T-cell (primary cell): ENCODE data around the gene TM6SF1. TPM values are rescaled to one million over a fixed set of nuclear protein-coding genes. Genes with fewer than 3 reads are reported as not detected.

Experiments
- ATAC-seq, 4 experiments: fragments of 200-7000 bp in 3 of 4; fragments of 150-1000 bp in 1 of 4; cut with Tn5 transposase; replicated peaks in 1 of 4; 1 replicate in 3 of 4; 2 replicates in 1 of 4; pipeline ENCODE4 v1.10.0; 2021; ENCODE audit warnings: moderate library complexity in 3 of 4, mild to moderate bottlenecking in 2 of 4, moderate number of reproducible peaks in 1 of 4
- CTCF ChIA-PET, 2 donors: fragments of 300-600 bp; sonication (Branson Sonifier 250); formaldehyde crosslinking; loops; one replicate each; lab custom pipeline; 2022; ENCODE audit warnings: antibody characterized with exemption in 2 of 2; lab: Charles Lee
- POLR2A ChIA-PET, 2 donors: fragments of 300-600 bp; sonication (Branson Sonifier 250); formaldehyde crosslinking; loops; one replicate each; lab custom pipeline; 2022; ENCODE audit warnings: antibody characterized with exemption in 2 of 2; lab: Charles Lee
- DNase-seq, 35 experiments: peaks; one replicate each; pipeline versions ENCODE4 v3.0.0 to v3.0.0-alpha.2; 2013 to 2023
- H3K27ac ChIP-seq: one replicate; pipeline ENCODE4 v1.5.1; 2013; ENCODE audit warnings: low read length
- H3K27me3 ChIP-seq, 2 experiments: replicated peaks in 1 of 2; 1 replicate in 1 of 2; 2 replicates in 1 of 2; pipeline versions ENCODE4 v1.6.1 to v1.7.0; 2013; ENCODE audit warnings: low read length in 1 of 2, mixed read lengths in 1 of 2; ENCODE audit not compliant: control insufficient read depth in 2 of 2, insufficient read depth in 2 of 2; ENCODE audit errors: extremely low read depth in 1 of 2
- H3K36me3 ChIP-seq, 2 donors: 1 replicate in 1 of 2; 2 replicates in 1 of 2; pipeline versions ENCODE4 v1.6.1 to v1.7.0; 2013; ENCODE audit warnings: low read length in 1 of 2; ENCODE audit not compliant: control insufficient read depth in 2 of 2, insufficient read depth in 1 of 2; ENCODE audit errors: extremely low read depth in 1 of 2
- H3K4me1 ChIP-seq, 2 experiments: 1 replicate in 1 of 2; 2 replicates in 1 of 2; pipeline versions ENCODE4 v1.6.1 to v1.7.0; 2013; ENCODE audit warnings: low read length in 2 of 2, mixed read lengths in 1 of 2; ENCODE audit not compliant: insufficient read depth in 2 of 2, control insufficient read depth in 1 of 2; ENCODE audit errors: extremely low read depth in 1 of 2
- H3K4me3 ChIP-seq, 2 donors: 1 replicate in 1 of 2; 2 replicates in 1 of 2; pipeline versions ENCODE4 v1.5.1 to v1.7.0; 2013; ENCODE audit warnings: mild to moderate bottlenecking in 2 of 2, low read length in 1 of 2, moderate library complexity in 1 of 2; ENCODE audit not compliant: control insufficient read depth in 1 of 2; ENCODE audit errors: extremely low read depth in 1 of 2
- H3K9me3 ChIP-seq: 2 replicates; pipeline ENCODE4 v1.7.0; 2013
- H3K27ac Mint-ChIP-seq, 2 donors: one replicate each; pipeline ENCODE4 v1.8.0; 2020 to 2021; ENCODE audit warnings: mild to moderate bottlenecking in 2 of 2, mixed read lengths in 2 of 2
- H3K27me3 Mint-ChIP-seq, 2 donors: one replicate each; pipeline ENCODE4 v1.8.0; 2021 to 2022; ENCODE audit warnings: mixed read lengths in 2 of 2
- H3K36me3 Mint-ChIP-seq: one replicate; pipeline ENCODE4 v1.8.0; 2021; ENCODE audit warnings: mixed read lengths
- H3K4me1 Mint-ChIP-seq, 3 donors: one replicate each; pipeline ENCODE4 v1.8.0; 2020 to 2022; ENCODE audit warnings: mixed read lengths in 3 of 3, mild to moderate bottlenecking in 1 of 3
- H3K4me3 Mint-ChIP-seq, 3 donors: one replicate each; pipeline ENCODE4 v1.8.0; 2020 to 2022; ENCODE audit warnings: mild to moderate bottlenecking in 3 of 3, mixed read lengths in 3 of 3, moderate library complexity in 3 of 3
- H3K9me3 Mint-ChIP-seq, 3 donors: one replicate each; pipeline ENCODE4 v1.8.0; 2020 to 2022; ENCODE audit warnings: mixed read lengths in 3 of 3
- WGBS: methylation state at CpG from one replicate; pipeline ENCODE4 v1.1.5; 2013; ENCODE audit warnings: missing lambda C conversion rate; ENCODE audit not compliant: insufficient coverage; 5-methylcytosine and 5-hydroxymethylcytosine counted together
- total RNA-seq, 35 experiments: library from RNA in 6 of 35; stranded (reverse) in 6 of 35; fragments of 120-200 nt in 1 of 35; gene quantifications; one replicate each; pipeline versions ENCODE4 v1.2.1 to v1.2.4 and lab custom pipeline; 2013 to 2026

The TM6SF1 gene
- total RNA-seq, 5 donors from 2014 or later (not counting 1 experiment from before 2014, with no cell fraction given) = 0.33 to 2.1 (median 0.84) TPM; not detected in 1

- DNase-seq = no peak
- no peak overlapping the region for H3K27ac ChIP-seq
- 96% methylated on average over 3 of the region's 3 CpGs for WGBS
- ChIA-PET CTCF (no interaction called here), POLR2A (no interaction called here)
- Mint-ChIP-seq H3K4me1 (peaks cover 9 to 22% (median 21%) of the 10 kb centered on the region in 3 donors), H3K27me3 (peaks cover 5 to 24% of the 10 kb centered on the region in 2 donors), H3K9me3 (peaks cover 0 to 5% (median 0%) of the 10 kb centered on the region in 3 donors), H3K27ac (no peak overlapping the region), H3K4me3 (no peak overlapping the region), H3K36me3 (no peaks in the 10 kb centered on the region)
- H3K36me3 ChIP-seq = no peaks in the 10 kb centered on the region
- peaks cover 0 to 17% of the 10 kb centered on the region in 2 experiments for H3K4me1 ChIP-seq
- H3K9me3 ChIP-seq = no peaks in the 10 kb centered on the region
- H3K4me3 ChIP-seq = no peak overlapping the region
- H3K27me3 ChIP-seq = peaks cover 0 to 4% of the 10 kb centered on the region in 2 experiments
- no peak for ATAC-seq
Observed at GRCh38 chr15:83160741-83161140, 53.3 kb downstream of the TM6SF1 start.

- DNase-seq (peak in 2 of 35 experiments; percentile 3 to 4), ATAC-seq (peak in 1 of 4 experiments; percentile 60)
- WGBS = 5% methylated on average over 2 of the region's 4 CpGs
- Mint-ChIP-seq H3K27ac (peak overlapping the region; percentile 8 to 77), H3K4me3 (peak overlapping the region in 1 of 3 donors; percentile 23), H3K9me3 (peaks cover 3 to 20% (median 14%) of the 10 kb centered on the region in 3 donors), H3K27me3 (peaks cover 5 to 28% of the 10 kb centered on the region in 2 donors), H3K4me1 (peaks cover 9 to 22% (median 21%) of the 10 kb centered on the region in 3 donors), H3K36me3 (no peaks in the 10 kb centered on the region)
- H3K4me3 ChIP-seq = no peak overlapping the region
- H3K27ac ChIP-seq = no peak overlapping the region
- H3K36me3 ChIP-seq = no peaks in the 10 kb centered on the region
- ChIA-PET POLR2A (interaction anchor here in 1 of 2 donors (0.5 kb wide), 1 partner anchor 97 kb away, joined by 10 read pairs; no protein-coding TSS in a partner anchor), CTCF (no interaction called here)
- H3K27me3 ChIP-seq = peaks cover 0 to 4% of the 10 kb centered on the region in 2 experiments
- peaks cover 0 to 17% of the 10 kb centered on the region in 2 experiments for H3K4me1 ChIP-seq
- H3K9me3 ChIP-seq = no peaks in the 10 kb centered on the region
Observed at GRCh38 chr15:83163032-83163431, 55.6 kb downstream of the TM6SF1 start.

- H3K27me3 Mint-ChIP-seq = peaks cover 5 to 33% of the 10 kb centered on the region in 2 donors
- ATAC-seq (no peak), DNase-seq (no peak)
- Histone ChIP-seq H3K4me3 (no peak overlapping the region), H3K27ac (no peak overlapping the region), H3K36me3 (no peaks in the 10 kb centered on the region), H3K27me3 (peaks cover 0 to 4% of the 10 kb centered on the region in 2 experiments), H3K9me3 (no peaks in the 10 kb centered on the region), H3K4me1 (peaks cover 0 to 17% of the 10 kb centered on the region in 2 experiments)
- peaks cover 9 to 22% (median 21%) of the 10 kb centered on the region in 3 donors for H3K4me1 Mint-ChIP-seq
- H3K36me3 Mint-ChIP-seq = no peaks in the 10 kb centered on the region
- CTCF ChIA-PET = no interaction called here
- H3K27ac Mint-ChIP-seq = peak overlapping the region in 1 of 2 donors; percentile 76
- H3K4me3 Mint-ChIP-seq = peak overlapping the region in 1 of 3 donors; percentile 50
- peaks cover 6 to 26% (median 14%) of the 10 kb centered on the region in 3 donors for H3K9me3 Mint-ChIP-seq
- no CpG with 5 or more reads among the region's 1 CpG for WGBS
- POLR2A ChIA-PET = no interaction called here
Observed at GRCh38 chr15:83164111-83164770, 56.8 kb downstream of the TM6SF1 start.

- DNase-seq (peak in 5 of 35 experiments; percentile 6 to 16 (median 9)), ATAC-seq (peak; percentile 26 to 87 (median 45))
- Histone ChIP-seq H3K27ac (no peak overlapping the region), H3K4me3 (no peak overlapping the region), H3K36me3 (no peaks in the 10 kb centered on the region), H3K9me3 (no peaks in the 10 kb centered on the region), H3K27me3 (peaks cover 0 to 4% of the 10 kb centered on the region in 2 experiments), H3K4me1 (peaks cover 0 to 17% of the 10 kb centered on the region in 2 experiments)
- peak overlapping the region in 2 of 3 donors; percentile 50 to 54 for H3K4me3 Mint-ChIP-seq
- peaks cover 6 to 26% (median 14%) of the 10 kb centered on the region in 3 donors for H3K9me3 Mint-ChIP-seq
- peaks cover 9 to 22% (median 21%) of the 10 kb centered on the region in 3 donors for H3K4me1 Mint-ChIP-seq
- no peaks in the 10 kb centered on the region for H3K36me3 Mint-ChIP-seq
- ChIA-PET POLR2A (no interaction called here), CTCF (no interaction called here)
- H3K27me3 Mint-ChIP-seq = peaks cover under 1 to 29% of the 10 kb centered on the region in 2 donors
- WGBS = 6% methylated on average over 3 of the region's 4 CpGs
- peak overlapping the region; percentile 19 to 76 for H3K27ac Mint-ChIP-seq
Observed at GRCh38 chr15:83164771-83165404, 57.4 kb downstream of the TM6SF1 start.

- POLR2A ChIA-PET = no interaction called here
- no peaks in the 10 kb centered on the region for H3K9me3 ChIP-seq
- no peak overlapping the region for H3K4me3 ChIP-seq
- H3K27ac ChIP-seq = no peak overlapping the region
- peaks cover 9 to 22% (median 21%) of the 10 kb centered on the region in 3 donors for H3K4me1 Mint-ChIP-seq
- no peak overlapping the region for H3K27ac Mint-ChIP-seq
- peaks cover 0 to 25% of the 10 kb centered on the region in 2 donors for H3K27me3 Mint-ChIP-seq
- CTCF ChIA-PET = no interaction called here
- no peaks in the 10 kb centered on the region for H3K36me3 Mint-ChIP-seq
- H3K4me1 ChIP-seq = peaks cover 0 to 17% of the 10 kb centered on the region in 2 experiments
- no peak for DNase-seq
- no peak for ATAC-seq
- H3K36me3 ChIP-seq = no peaks in the 10 kb centered on the region
- H3K9me3 Mint-ChIP-seq = peaks cover 6 to 26% (median 14%) of the 10 kb centered on the region in 3 donors
- H3K4me3 Mint-ChIP-seq = no peak overlapping the region
- no peaks in the 10 kb centered on the region for H3K27me3 ChIP-seq
- WGBS = 83% methylated on average over 1 of the region's 3 CpGs
Observed at GRCh38 chr15:83166218-83166617, 58.8 kb downstream of the TM6SF1 start.

GRCh38 chr15:83166830-83167229, 59.4 kb downstream of the TM6SF1 start:
- H3K36me3 ChIP-seq = no peaks in the 10 kb centered on the region
- ATAC-seq (no peak), DNase-seq (no peak)
- H3K27me3 ChIP-seq = no peaks in the 10 kb centered on the region
- peaks cover 9 to 22% (median 21%) of the 10 kb centered on the region in 3 donors for H3K4me1 Mint-ChIP-seq
- peaks cover 0 to 17% of the 10 kb centered on the region in 2 experiments for H3K4me1 ChIP-seq
- H3K9me3 ChIP-seq = no peaks in the 10 kb centered on the region
- ChIA-PET POLR2A (no interaction called here), CTCF (no interaction called here)
- H3K27ac Mint-ChIP-seq = no peak overlapping the region
- no peak overlapping the region for H3K4me3 ChIP-seq
- H3K9me3 Mint-ChIP-seq = peaks cover 6 to 26% (median 14%) of the 10 kb centered on the region in 3 donors
- no peaks in the 10 kb centered on the region for H3K36me3 Mint-ChIP-seq
- no CpG with 5 or more reads among the region's 2 CpGs for WGBS
- no peak overlapping the region for H3K27ac ChIP-seq
- no peak overlapping the region for H3K4me3 Mint-ChIP-seq
- peaks cover 0 to 25% of the 10 kb centered on the region in 2 donors for H3K27me3 Mint-ChIP-seq
